ENCODE data around the gene GDNF. TPM values are rescaled to one million over a fixed set of nuclear protein-coding genes. Genes with fewer than 3 reads are reported as not detected.

Gene GDNF
- polyA plus RNA-seq, 6 donors from 2014 or later: not detected

DNA sequence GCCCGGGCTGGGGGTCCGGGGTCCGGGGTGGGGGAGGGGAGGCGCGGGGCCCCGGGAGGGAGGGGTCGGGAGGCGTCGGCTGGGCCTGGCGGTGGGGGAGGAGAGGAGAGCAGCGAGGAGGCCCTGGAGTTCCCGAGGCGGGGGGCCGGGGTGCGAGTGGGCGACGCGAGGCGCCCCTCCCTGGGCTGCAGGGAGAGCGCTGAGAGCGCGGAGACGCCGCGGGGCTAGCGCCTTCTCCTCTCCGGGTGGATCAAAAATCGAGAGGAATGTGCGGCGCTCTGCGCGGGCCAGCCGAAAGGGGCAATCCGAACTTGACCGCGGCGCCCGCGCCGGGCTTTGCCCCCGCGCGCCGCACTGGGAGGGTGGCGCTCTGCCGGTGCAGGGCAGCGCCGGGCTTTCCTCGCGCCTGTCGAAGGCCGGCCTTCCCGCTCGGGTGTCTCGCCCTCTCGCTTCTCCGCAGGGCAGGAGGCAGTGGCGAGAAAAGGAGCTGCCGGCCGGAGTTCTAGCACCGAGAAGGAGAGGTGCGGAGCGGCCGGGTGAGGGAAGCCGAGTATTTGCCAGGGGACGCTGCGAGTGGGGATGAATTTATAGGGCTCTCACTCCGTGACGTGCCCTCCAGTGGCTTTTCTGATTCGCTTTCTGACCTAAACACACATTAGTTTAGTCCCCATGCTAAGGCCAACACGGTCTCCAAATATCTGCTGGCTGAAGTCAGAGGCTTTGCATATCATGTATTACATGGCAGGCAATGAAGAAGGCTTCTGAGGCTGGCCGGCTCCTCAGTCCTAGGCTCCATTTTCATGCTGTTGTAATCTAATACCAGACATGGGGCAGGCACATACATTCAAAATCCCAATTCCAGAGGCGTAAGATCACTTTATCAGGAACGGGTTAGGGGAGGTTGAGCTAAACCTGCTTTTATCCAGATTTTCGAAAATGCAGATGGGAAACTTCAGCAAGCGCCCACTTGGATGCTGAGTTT lies 503 bp upstream of the GDNF start:
- H3K9me3 Mint-ChIP-seq: peaks cover 0 to 5% (median 2%) of the 10 kb centered on the region in 7 donors
- no peaks in the 10 kb centered on the region for H3K36me3 Mint-ChIP-seq
- H3K27ac Mint-ChIP-seq: no peak overlapping the region
- H3K27me3 Mint-ChIP-seq: peaks cover 43 to 87% (median 80%) of the 10 kb centered on the region in 3 donors
- peak overlapping the region in 4 of 8 donors; percentile 25 to 58 (median 44) for H3K4me3 Mint-ChIP-seq
- no peak for DNase-seq
- peaks cover 3 to 36% (median 28%) of the 10 kb centered on the region in 3 donors for H3K4me1 Mint-ChIP-seq
- ATAC-seq (ENCODE audit: low read depth in 2 of 2): no peak

DNA sequence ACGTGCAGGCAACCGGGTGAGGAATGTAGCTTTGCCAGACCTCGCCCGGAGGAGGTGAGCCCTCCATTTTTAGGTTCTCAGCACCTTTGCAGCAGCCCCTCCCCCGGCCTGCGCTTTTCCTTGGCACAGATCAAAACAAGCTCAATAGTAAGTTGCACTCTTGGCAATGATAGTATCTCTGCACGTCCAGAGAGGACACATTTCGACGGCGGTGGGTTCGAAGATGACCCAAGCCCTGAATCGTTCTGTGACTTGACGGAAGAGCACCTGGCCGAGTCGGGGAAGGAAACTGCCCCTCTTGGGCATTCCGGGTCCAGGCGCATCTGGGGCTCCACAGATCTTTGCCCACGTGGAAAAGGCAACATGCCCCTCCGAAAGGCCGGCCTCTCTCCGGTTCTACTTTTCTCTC lies 904 bp downstream of the GDNF start:
- no peak for DNase-seq
- Mint-ChIP-seq H3K9me3 (peaks cover 0 to 5% (median 0%) of the 10 kb centered on the region in 7 donors), H3K27me3 (peaks cover 41 to 88% (median 84%) of the 10 kb centered on the region in 3 donors), H3K4me3 (peak overlapping the region in 6 of 8 donors; percentile 3 to 66 (median 41)), H3K36me3 (no peaks in the 10 kb centered on the region), H3K4me1 (peaks cover 9 to 45% (median 34%) of the 10 kb centered on the region in 3 donors), H3K27ac (no peak overlapping the region)
- no peak for ATAC-seq (ENCODE audit: low read depth in 2 of 2)

DNA sequence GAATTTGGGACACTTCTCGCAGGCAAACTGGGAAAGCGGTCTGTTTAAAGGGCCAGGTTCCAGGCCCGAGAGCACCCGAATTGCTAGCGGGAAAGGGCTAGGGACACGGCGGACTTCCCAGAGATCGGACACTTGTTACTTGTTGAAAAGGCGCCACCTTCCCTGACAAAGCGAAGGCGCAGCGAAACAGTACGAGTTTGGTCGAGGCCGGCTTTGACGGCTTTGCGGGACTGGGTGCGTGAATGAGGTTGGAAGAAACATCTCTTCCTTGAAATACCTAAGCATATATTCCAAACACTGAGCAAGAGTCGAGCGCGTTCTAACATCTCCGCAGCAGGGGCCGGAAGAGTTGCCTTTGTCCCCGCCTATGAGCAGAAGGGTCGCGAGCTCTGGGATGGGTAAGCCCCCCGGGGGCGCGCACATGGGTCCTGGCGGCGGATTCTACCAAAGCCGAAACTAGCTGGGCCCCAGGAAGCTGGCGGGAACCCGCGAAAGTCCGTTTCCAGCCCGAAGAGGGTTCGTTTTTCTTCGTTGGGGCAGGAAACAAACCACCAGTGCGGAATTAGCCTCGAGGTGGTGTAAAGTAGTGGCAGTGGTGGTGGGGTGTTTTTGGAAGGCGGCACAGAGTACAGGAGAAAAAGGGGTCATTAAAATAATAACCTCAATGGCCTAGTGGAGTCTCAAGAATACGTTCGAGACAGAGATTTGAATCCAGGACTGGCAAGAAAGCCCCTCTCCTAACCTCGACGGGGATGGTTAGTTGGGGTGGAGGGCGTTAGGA lies 1.5 kb downstream of the GDNF start:
- H3K27me3 Mint-ChIP-seq: peaks cover 41 to 88% (median 84%) of the 10 kb centered on the region in 3 donors
- H3K4me1 Mint-ChIP-seq: peaks cover 10 to 46% (median 34%) of the 10 kb centered on the region in 3 donors
- no peak for DNase-seq
- no peak overlapping the region for H3K27ac Mint-ChIP-seq
- no peak for ATAC-seq (ENCODE audit: low read depth in 2 of 2)
- peak overlapping the region in 7 of 8 donors; percentile 42 to 81 (median 60) for H3K4me3 Mint-ChIP-seq
- H3K9me3 Mint-ChIP-seq: peaks cover 0 to 5% (median 0%) of the 10 kb centered on the region in 7 donors
- H3K36me3 Mint-ChIP-seq: no peaks in the 10 kb centered on the region

DNA sequence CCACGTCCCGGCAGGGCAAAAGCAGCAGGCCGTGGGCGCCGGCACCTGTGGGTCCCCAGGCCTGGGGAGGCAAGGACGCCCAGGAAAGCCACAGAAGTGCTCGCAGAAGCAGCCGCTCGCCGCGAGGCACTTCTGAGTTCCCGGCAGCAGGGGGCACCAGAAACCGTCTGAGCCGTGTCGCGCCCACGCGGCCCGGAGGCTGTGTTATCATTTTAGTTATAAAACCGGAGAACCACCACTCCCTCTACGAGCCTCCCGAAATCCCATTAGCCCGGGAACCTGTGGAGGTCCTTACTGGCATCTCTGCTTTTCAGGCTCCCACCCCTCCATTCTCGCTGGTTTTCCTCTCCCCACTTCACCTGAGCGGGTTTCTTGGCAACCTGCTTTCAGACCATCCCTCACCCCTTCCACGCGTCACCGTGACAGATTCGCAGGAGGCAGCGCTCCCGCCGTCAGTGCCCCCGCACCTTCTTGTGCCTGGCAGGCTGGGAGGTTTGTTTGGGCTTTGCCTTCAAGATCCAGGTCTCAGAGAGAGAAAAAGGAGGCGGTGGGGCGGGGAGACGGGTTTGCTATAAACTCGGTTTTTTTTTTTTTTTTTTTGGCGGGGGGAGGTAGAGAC lies 2.3 kb downstream of the GDNF start:
- H3K36me3 Mint-ChIP-seq: no peaks in the 10 kb centered on the region
- H3K4me3 Mint-ChIP-seq: peak overlapping the region in 7 of 8 donors; percentile 45 to 81 (median 68)
- H3K4me1 Mint-ChIP-seq: peaks cover 10 to 46% (median 34%) of the 10 kb centered on the region in 3 donors
- DNase-seq (peak; percentile 7), ATAC-seq (ENCODE audit: low read depth in 2 of 2) (peak in 1 of 2 donors; percentile 30)
- H3K27ac Mint-ChIP-seq: no peak overlapping the region
- H3K9me3 Mint-ChIP-seq: peaks cover 0 to 5% (median 0%) of the 10 kb centered on the region in 7 donors
- peaks cover 47 to 90% (median 85%) of the 10 kb centered on the region in 3 donors for H3K27me3 Mint-ChIP-seq

DNA sequence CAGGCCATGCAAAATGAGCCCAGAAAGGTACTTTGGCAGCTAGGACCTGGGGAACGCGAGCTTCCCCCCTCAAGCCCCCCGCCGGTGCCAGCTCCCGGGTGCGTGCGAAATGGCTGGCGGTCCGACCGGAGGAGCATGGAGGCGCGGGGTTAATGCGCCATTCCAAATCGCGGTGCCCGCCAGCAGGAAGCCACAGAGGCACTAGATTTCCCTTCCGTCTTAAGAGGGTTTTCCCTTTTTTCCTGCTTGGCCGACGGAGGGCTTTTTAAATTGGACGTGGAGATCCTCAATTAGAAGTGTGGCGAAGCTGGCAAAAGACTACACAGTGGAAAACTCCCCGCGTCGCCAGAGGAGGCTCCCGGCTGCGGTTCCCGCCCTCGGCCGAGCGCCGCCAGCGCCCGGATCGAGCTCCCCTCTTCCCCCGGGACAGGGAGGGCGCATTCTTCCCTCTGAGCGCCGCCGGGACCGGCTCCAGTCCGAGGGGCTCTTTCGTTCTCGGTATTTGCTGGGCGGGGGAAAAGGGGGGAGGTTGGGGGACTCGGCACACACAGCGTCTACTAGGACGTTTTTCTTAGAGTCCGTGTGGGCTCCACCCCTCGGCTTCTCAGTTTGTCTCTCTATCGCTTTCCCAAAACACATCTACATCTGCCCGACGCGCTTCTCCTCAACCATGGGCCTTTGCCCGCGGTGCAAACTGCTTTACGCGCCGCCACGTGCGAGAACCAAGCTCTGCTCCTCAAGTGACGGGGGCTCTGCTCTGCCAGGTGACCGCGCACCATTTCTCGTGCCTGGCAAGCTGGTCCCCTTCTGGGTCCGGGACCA lies 3.0 kb downstream of the GDNF start:
- Mint-ChIP-seq H3K27me3 (peaks cover 50 to 87% (median 84%) of the 10 kb centered on the region in 3 donors), H3K27ac (no peak overlapping the region), H3K4me3 (peak overlapping the region in 7 of 8 donors; percentile 45 to 81 (median 68)), H3K4me1 (peaks cover 10 to 46% (median 34%) of the 10 kb centered on the region in 3 donors), H3K36me3 (no peaks in the 10 kb centered on the region), H3K9me3 (peaks cover 0 to 5% (median 0%) of the 10 kb centered on the region in 7 donors)
- DNase-seq: no peak
- no peak for ATAC-seq (ENCODE audit: low read depth in 2 of 2)

DNA sequence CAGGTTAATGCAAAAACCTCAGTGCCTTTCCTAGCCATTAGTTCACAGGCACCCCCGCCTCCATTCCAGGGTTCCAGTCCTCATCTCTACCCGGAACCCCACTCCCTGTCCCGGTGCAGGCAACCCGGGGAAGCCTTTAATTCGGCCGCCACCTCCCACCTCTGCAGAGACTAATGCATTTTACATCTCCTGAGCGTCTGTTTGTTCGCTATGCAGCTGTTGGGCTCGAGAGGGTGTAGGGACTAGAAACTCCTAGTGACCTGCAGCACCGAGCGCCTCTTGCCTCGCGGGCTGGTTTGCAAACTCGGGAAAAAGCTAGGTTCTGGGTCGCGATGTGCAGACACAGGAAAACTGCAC lies 3.6 kb downstream of the GDNF start:
- Mint-ChIP-seq H3K36me3 (no peaks in the 10 kb centered on the region), H3K9me3 (peaks cover 0 to 5% (median 0%) of the 10 kb centered on the region in 7 donors), H3K27ac (no peak overlapping the region), H3K27me3 (peaks cover 51 to 87% (median 84%) of the 10 kb centered on the region in 3 donors), H3K4me3 (peak overlapping the region in 4 of 8 donors; percentile 29 to 60 (median 40)), H3K4me1 (peaks cover 10 to 46% (median 34%) of the 10 kb centered on the region in 3 donors)
- DNase-seq: no peak
- no peak for ATAC-seq (ENCODE audit: low read depth in 2 of 2)

DNA sequence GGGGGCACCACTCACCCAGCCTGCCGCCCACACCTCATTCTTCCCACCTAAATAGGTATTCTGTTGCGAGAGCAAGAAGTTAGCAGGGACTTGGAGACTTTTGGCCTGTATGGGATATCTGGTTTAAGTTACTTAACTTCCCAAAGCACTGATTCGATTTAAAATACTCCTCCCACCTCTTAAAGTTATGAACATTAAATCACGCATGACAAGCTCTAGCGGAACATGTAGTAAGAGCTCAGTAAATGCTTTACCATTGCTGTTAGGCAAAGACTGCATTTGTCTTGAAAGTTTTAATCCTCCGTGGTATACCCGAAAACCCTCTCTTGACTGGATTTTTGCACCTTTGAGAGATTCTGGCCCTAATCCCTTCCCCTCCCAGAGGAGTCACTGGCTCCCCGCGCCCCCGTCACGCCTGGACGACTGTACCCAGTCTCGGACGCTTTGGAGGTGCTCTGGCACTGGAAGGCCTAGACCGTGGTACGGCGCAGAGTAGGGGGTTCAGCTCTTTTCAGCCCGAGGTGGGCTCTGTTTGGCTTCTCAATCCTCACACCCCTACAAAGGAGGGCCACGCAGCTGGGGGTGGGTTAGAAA lies 4.4 kb downstream of the GDNF start:
- Mint-ChIP-seq H3K4me1 (peaks cover 10 to 44% (median 34%) of the 10 kb centered on the region in 3 donors), H3K36me3 (no peaks in the 10 kb centered on the region), H3K9me3 (peaks cover 0 to 3% (median 0%) of the 10 kb centered on the region in 7 donors), H3K27ac (no peak overlapping the region), H3K4me3 (peak overlapping the region in 3 of 8 donors; percentile 16 to 57 (median 30)), H3K27me3 (peaks cover 45 to 84% (median 79%) of the 10 kb centered on the region in 3 donors)
- DNase-seq (no peak), ATAC-seq (ENCODE audit: low read depth in 2 of 2) (no peak)

DNA sequence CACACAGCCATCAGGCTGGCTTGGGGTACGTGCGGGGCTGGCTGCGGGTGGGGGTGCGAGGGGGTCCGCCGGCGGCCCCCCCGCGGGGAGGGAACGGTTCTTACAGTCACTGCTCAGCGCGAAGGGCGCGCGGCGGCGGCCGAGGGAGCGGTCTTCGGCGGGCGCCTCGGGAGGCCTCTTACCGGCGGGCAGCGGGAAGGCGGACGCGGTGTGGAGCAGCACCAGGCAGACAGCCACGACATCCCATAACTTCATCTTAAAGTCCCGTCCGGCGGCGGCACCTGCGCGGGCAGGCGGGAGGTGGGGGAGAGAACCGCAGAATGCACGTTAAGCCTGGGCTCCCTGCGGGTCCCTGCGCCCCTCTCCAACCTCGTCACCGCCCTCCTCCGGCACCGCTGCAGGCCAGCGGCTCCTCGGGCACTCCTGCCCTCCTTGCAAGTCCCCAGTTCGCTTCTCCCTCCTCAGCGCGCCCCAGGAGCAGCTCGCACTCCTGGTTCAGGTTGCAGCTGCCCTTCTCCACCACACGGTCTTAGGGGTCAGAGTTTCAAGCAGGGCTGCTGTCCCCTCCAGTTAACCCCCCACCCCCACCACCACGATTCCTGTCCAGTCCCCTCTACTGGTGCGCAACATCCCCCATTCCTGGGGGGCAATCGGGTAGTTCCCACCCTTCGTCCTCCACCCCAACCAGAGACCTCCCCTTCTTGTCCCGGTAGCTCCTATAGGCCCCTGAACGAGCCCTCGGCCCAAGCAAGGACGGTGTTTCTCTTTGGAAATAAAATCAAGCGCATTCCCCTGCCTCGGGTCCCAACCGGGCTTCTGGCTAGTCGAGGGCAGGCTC lies 5.1 kb downstream of the GDNF start:
- Mint-ChIP-seq H3K36me3 (no peaks in the 10 kb centered on the region), H3K4me3 (peak overlapping the region in 1 of 8 donors; percentile 50), H3K4me1 (peaks cover 10 to 43% (median 34%) of the 10 kb centered on the region in 3 donors), H3K9me3 (peaks cover 0 to 3% (median 0%) of the 10 kb centered on the region in 7 donors), H3K27ac (peak overlapping the region in 1 of 6 donors; percentile 72), H3K27me3 (peaks cover 48 to 89% (median 85%) of the 10 kb centered on the region in 3 donors)
- ATAC-seq (ENCODE audit: low read depth in 2 of 2): no peak
- no peak for DNase-seq

DNA sequence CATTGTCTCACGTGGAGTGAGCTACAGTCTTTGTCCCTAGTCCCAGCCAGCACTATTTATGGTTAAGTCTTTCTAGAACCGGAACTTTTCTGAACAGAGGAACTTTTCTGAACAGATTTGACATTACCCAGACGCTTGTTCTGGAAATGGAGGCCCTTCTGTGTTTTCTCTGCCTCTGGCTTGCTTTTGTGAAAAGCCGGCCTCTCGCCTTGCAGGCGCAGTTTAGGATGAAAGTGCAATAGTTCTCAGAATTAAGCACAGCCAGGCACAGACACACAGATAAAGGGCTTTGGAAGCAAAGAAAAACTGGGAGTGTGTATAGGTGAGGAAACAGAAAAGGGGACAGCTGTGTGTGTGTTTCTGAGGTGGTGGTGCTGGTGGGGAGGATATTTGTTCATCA lies 5.9 kb downstream of the GDNF start:
- no peaks in the 10 kb centered on the region for H3K36me3 Mint-ChIP-seq
- peaks cover 50 to 88% (median 84%) of the 10 kb centered on the region in 3 donors for H3K27me3 Mint-ChIP-seq
- H3K27ac Mint-ChIP-seq: no peak overlapping the region
- no peak for ATAC-seq (ENCODE audit: low read depth in 2 of 2)
- no peak overlapping the region for H3K4me3 Mint-ChIP-seq
- peaks cover 0 to 3% (median 0%) of the 10 kb centered on the region in 7 donors for H3K9me3 Mint-ChIP-seq
- peaks cover 10 to 41% (median 34%) of the 10 kb centered on the region in 3 donors for H3K4me1 Mint-ChIP-seq
- no peak for DNase-seq

DNA sequence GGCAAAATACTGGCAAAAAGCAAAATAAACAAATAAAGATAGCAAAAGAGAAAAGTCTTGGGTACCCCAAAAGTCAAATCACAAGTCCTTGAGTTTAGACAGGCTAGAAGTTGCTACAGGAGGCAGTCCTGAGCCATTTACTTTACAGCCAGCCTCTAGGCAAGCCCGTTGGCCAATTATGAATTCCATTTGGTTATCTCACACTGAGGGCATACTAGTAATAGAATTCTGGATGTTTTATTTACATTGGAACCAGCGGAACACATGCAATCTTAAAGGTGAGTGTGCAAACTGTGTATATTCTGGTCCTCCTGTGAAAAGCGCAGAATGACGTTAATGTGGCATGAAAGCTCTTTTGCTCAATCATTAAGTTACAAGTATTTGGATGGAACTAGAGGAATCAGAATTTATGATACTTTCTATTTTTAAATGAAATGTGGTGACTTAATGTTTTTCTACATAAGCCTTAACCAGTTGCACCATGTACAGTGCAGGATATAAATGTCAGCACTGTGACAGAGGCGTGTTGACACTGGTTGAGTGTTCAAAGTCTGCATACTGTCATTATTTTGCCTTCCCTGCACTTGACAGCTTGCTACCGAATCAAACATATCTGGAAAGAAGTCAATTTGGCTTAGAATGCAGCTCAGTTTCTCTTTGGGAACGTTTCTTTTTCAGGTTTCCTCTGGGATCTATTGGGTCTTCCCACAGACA lies 7.9 kb downstream of the GDNF start:
- Mint-ChIP-seq H3K4me3 (peak overlapping the region in 1 of 8 donors; percentile 52), H3K27ac (no peak overlapping the region), H3K36me3 (no peaks in the 10 kb centered on the region), H3K9me3 (peaks cover 0 to 2% (median 0%) of the 10 kb centered on the region in 7 donors), H3K4me1 (peaks cover 7 to 20% (median 15%) of the 10 kb centered on the region in 3 donors), H3K27me3 (peaks cover 41 to 72% (median 70%) of the 10 kb centered on the region in 3 donors)
- DNase-seq (no peak), ATAC-seq (ENCODE audit: low read depth in 2 of 2) (no peak)

DNA sequence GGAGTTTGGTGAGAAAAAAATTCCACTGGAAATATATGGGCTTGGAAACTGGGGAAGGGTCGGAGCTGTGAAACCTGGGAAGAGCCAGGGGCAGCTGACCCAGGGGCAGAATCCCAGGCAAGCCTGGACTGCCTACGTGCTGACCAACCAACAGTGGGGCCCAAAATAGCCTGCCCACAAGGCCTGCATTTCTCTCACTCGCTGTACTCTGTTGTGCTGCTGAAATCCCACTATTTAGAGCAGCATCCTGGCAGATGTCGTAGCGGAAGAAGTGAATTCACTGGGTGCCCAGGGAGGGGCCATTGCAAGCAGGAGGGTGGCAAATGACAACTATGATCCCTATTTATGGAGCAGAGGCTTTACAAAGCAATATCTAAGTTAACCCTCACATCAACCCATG lies 9.5 kb downstream of the GDNF start:
- H3K27ac Mint-ChIP-seq: no peak overlapping the region
- H3K9me3 Mint-ChIP-seq: peaks cover 0 to 2% (median 0%) of the 10 kb centered on the region in 7 donors
- no peak overlapping the region for H3K4me3 Mint-ChIP-seq
- peaks cover 6 to 10% (median 7%) of the 10 kb centered on the region in 3 donors for H3K4me1 Mint-ChIP-seq
- H3K36me3 Mint-ChIP-seq: no peaks in the 10 kb centered on the region
- no peak for ATAC-seq (ENCODE audit: low read depth in 2 of 2)
- DNase-seq: no peak
- H3K27me3 Mint-ChIP-seq: peaks cover 40 to 71% (median 60%) of the 10 kb centered on the region in 3 donors

Data from naive B cell (primary cell).